HG03139 (cell line): ENCODE data around the gene PRKCA.

ENCODE experiments used
- ATAC-seq: cut with Tn5 transposase; IDR thresholded peaks from one replicate; pipeline ENCODE4 v1.9.1; 2021; ENCODE audit not compliant: unreplicated experiment

Gene PRKCA

GRCh38 chr17:66411520-66411919 is 109.1 kb downstream of the PRKCA start:
- no peak for ATAC-seq

- ATAC-seq: no peak
Observed at GRCh38 chr17:66412857-66413558, 110.6 kb downstream of the PRKCA start.

GRCh38 chr17:66413559-66414520 is 111.4 kb downstream of the PRKCA start:
- no peak for ATAC-seq

GRCh38 chr17:66414561-66415175 is 112.3 kb downstream of the PRKCA start:
- ATAC-seq: no peak

- ATAC-seq: no peak
Observed at GRCh38 chr17:66415366-66416206, 113.2 kb downstream of the PRKCA start.

GRCh38 chr17:66416207-66416940 is 114.0 kb downstream of the PRKCA start:
- ATAC-seq: no peak

GRCh38 chr17:66417300-66417719 is 114.9 kb downstream of the PRKCA start:
- no peak for ATAC-seq

- ATAC-seq: no peak
Observed at GRCh38 chr17:66420961-66421371, 118.6 kb downstream of the PRKCA start.

GRCh38 chr17:66422186-66422585 is 119.8 kb downstream of the PRKCA start:
- ATAC-seq: no peak

GRCh38 chr17:66423056-66423955 is 120.9 kb downstream of the PRKCA start:
- no peak for ATAC-seq

- ATAC-seq: no peak
Observed at GRCh38 chr17:66425756-66426396, 123.5 kb downstream of the PRKCA start.

GRCh38 chr17:66426397-66427033 is 124.1 kb downstream of the PRKCA start:
- ATAC-seq: no peak

- ATAC-seq: no peak
Observed at GRCh38 chr17:66427134-66427533, 124.7 kb downstream of the PRKCA start.

GRCh38 chr17:66429680-66430079 is 127.3 kb downstream of the PRKCA start:
- ATAC-seq: no peak

- no peak for ATAC-seq
Observed at GRCh38 chr17:66430846-66431795, 128.7 kb downstream of the PRKCA start.

- ATAC-seq: no peak
Observed at GRCh38 chr17:66431910-66432309, 129.5 kb downstream of the PRKCA start.

GRCh38 chr17:66432411-66432957 is 130.1 kb downstream of the PRKCA start:
- ATAC-seq: no peak
